Activated CD4-positive, alpha-beta memory T cell treated with anti-CD3 and anti-CD28 coated beads for 36 hours (primary cell): Measurements from ENCODE around the gene ZNF507. TPM values are rescaled to one million over a fixed set of nuclear protein-coding genes. Genes with fewer than 3 reads are reported as not detected.

Experiments
- CTCF ChIA-PET: fragments of 350-600 bp; sonication (Branson Sonifier 250); formaldehyde crosslinking; loops from one replicate; lab custom pipeline; 2021; ENCODE audit warnings: antibody characterized with exemption, inconsistent platforms; lab: Charles Lee
- POLR2A ChIA-PET: fragments of 350-600 bp; sonication (Branson Sonifier 250); formaldehyde crosslinking; loops from one replicate; lab custom pipeline; 2021; ENCODE audit warnings: antibody characterized with exemption; lab: Charles Lee
- DNase-seq: peaks from one replicate; pipeline ENCODE4 v3.0.0-alpha.2; 2020
- H3K27ac Mint-ChIP-seq: one replicate; pipeline ENCODE4 v1.8.0; 2021; ENCODE audit warnings: mixed read lengths
- H3K27me3 Mint-ChIP-seq: one replicate; pipeline ENCODE4 v1.8.0; 2021; ENCODE audit warnings: mixed read lengths
- H3K36me3 Mint-ChIP-seq: one replicate; pipeline ENCODE4 v1.8.0; 2021; ENCODE audit warnings: mixed read lengths
- H3K4me1 Mint-ChIP-seq: one replicate; pipeline ENCODE4 v1.8.0; 2021; ENCODE audit warnings: low read depth, mixed read lengths
- H3K4me3 Mint-ChIP-seq: one replicate; pipeline ENCODE4 v1.8.0; 2021; ENCODE audit warnings: mild to moderate bottlenecking, mixed read lengths
- H3K9me3 Mint-ChIP-seq: one replicate; pipeline ENCODE4 v1.8.0; 2021; ENCODE audit warnings: mixed read lengths
- intact Hi-C: fragments of 100-400 bp; cut with micrococcal nuclease; formaldehyde crosslinking; loops from one replicate; pipeline ENCODE4 v1.15.1; 2023
- total RNA-seq, 2 experiments: library from RNA; stranded (reverse); gene quantifications; one replicate each; pipeline ENCODE4 v1.2.3, GENCODE V29; 2021

The ZNF507 gene
- total RNA-seq, 2 experiments from 2014 or later, result 20.8 to 21.0 TPM

- no peaks in the 10 kb centered on the region for H3K27me3 Mint-ChIP-seq
- DNase-seq, result no peak
- peak overlapping the region; percentile 91 for H3K27ac Mint-ChIP-seq
- peaks cover 12% of the 10 kb centered on the region for H3K4me1 Mint-ChIP-seq
- peaks cover 12% of the 10 kb centered on the region for H3K36me3 Mint-ChIP-seq
- POLR2A ChIA-PET, result no interaction called here
- H3K9me3 Mint-ChIP-seq, result no peaks in the 10 kb centered on the region
- CTCF ChIA-PET, result no interaction called here
- intact Hi-C loops, result loop anchor here (2.0 kb wide), 1 partner anchor 60 kb away; the partner anchor contains the start of gene ZNF507
- peak overlapping the region; percentile 84 for H3K4me3 Mint-ChIP-seq
These were observed 59.0 kb downstream of the ZNF507 start for GRCh38 chr19:32404213-32404932.

- Mint-ChIP-seq H3K9me3 (no peaks in the 10 kb centered on the region), H3K4me1 (peaks cover 12% of the 10 kb centered on the region), H3K36me3 (peaks cover 14% of the 10 kb centered on the region), H3K4me3 (peak overlapping the region; percentile 84), H3K27ac (peak overlapping the region; percentile 91), H3K27me3 (no peaks in the 10 kb centered on the region)
- ChIA-PET CTCF (interaction anchor here (0.6 kb wide), 1 partner anchor 1685 kb away, joined by 3 read pairs; no protein-coding TSS in a partner anchor), POLR2A (interaction anchor here (1.0 to 1.5 kb wide), 6 partner anchors 11 to 288 kb away, joined by 3 to 9 read pairs (median 4); partner anchors contain the start of genes PDCD5 and ZNF507)
- intact Hi-C loops, result loop anchor here (1.0 to 5.0 kb wide), 3 partner anchors 60 to 270 kb away; partner anchors contain the start of genes ANKRD27, RGS9BP and ZNF507
- DNase-seq, result no peak
These were observed 59.6 kb downstream of the ZNF507 start for GRCh38 chr19:32404933-32405430.

GRCh38 chr19:32405431-32406160 lies 60.2 kb downstream of the ZNF507 start, which contains the start of gene DPY19L3:
Gene DPY19L3, plus strand, starts transcription at chr19:32405770. Its CDS starts 2,484 bp downstream, at chr19:32408254.
- Mint-ChIP-seq H3K27me3 (no peaks in the 10 kb centered on the region), H3K4me1 (peaks cover 12% of the 10 kb centered on the region), H3K9me3 (no peaks in the 10 kb centered on the region), H3K4me3 (peak within 1 kb of the TSS; percentile 84), H3K36me3 (peaks cover 14% of the 10 kb centered on the region), H3K27ac (peak within 1 kb of the TSS; percentile 91)
- ChIA-PET CTCF (interaction anchor here (0.6 kb wide), 1 partner anchor 1686 kb away, joined by 3 read pairs; no protein-coding TSS in a partner anchor), POLR2A (interaction anchor here (1.0 to 1.5 kb wide), 6 partner anchors 10 to 288 kb away, joined by 3 to 9 read pairs (median 4); partner anchors contain the start of genes PDCD5 and ZNF507)
- intact Hi-C loops, result loop anchor here (1.0 to 5.0 kb wide), 3 partner anchors 61 to 270 kb away; partner anchors contain the start of genes ANKRD27, RGS9BP and ZNF507
- DNase-seq, result peak; percentile 95

GRCh38 chr19:32406161-32407003 lies 61.0 kb downstream of the ZNF507 start:
- peaks cover 12% of the 10 kb centered on the region for H3K4me1 Mint-ChIP-seq
- H3K27ac Mint-ChIP-seq, result peak overlapping the region; percentile 44
- H3K27me3 Mint-ChIP-seq, result no peaks in the 10 kb centered on the region
- no peak for DNase-seq
- ChIA-PET CTCF (no interaction called here), POLR2A (interaction anchor here (1.0 to 1.5 kb wide), 6 partner anchors 10 to 287 kb away, joined by 3 to 9 read pairs (median 4); partner anchors contain the start of genes PDCD5 and ZNF507)
- intact Hi-C loops, result loop anchor here (5.0 kb wide), 1 partner anchor 171 kb away; no protein-coding TSS in a partner anchor
- H3K9me3 Mint-ChIP-seq, result no peaks in the 10 kb centered on the region
- H3K36me3 Mint-ChIP-seq, result peaks cover 18% of the 10 kb centered on the region
- peak overlapping the region; percentile 76 for H3K4me3 Mint-ChIP-seq

- no peak overlapping the region for H3K27ac Mint-ChIP-seq
- ChIA-PET POLR2A (no interaction called here), CTCF (no interaction called here)
- H3K9me3 Mint-ChIP-seq, result no peaks in the 10 kb centered on the region
- H3K4me1 Mint-ChIP-seq, result peaks cover 12% of the 10 kb centered on the region
- no peaks in the 10 kb centered on the region for H3K27me3 Mint-ChIP-seq
- intact Hi-C loops, result loop anchor here (5.0 kb wide), 1 partner anchor 170 kb away; no protein-coding TSS in a partner anchor
- no peak for DNase-seq
- peak overlapping the region; percentile 76 for H3K4me3 Mint-ChIP-seq
- H3K36me3 Mint-ChIP-seq, result peaks cover 21% of the 10 kb centered on the region
These were observed 61.9 kb downstream of the ZNF507 start for GRCh38 chr19:32407004-32407992.

- POLR2A ChIA-PET, result interaction anchor here (1.6 kb wide), 1 partner anchor 10 kb away, joined by 3 read pairs; the partner anchor contains the start of gene DPY19L3
- H3K4me3 Mint-ChIP-seq, result no peak overlapping the region
- H3K36me3 Mint-ChIP-seq, result peaks cover 31% of the 10 kb centered on the region
- H3K9me3 Mint-ChIP-seq, result no peaks in the 10 kb centered on the region
- intact Hi-C loops, result no loop called here
- no peak overlapping the region for H3K27ac Mint-ChIP-seq
- no peaks in the 10 kb centered on the region for H3K27me3 Mint-ChIP-seq
- no peak for DNase-seq
- CTCF ChIA-PET, result no interaction called here
- H3K4me1 Mint-ChIP-seq, result no peaks in the 10 kb centered on the region
These were observed 69.8 kb downstream of the ZNF507 start for GRCh38 chr19:32415246-32415645.

GRCh38 chr19:32415669-32416068 lies 70.3 kb downstream of the ZNF507 start:
- POLR2A ChIA-PET, result interaction anchor here (1.6 kb wide), 1 partner anchor 10 kb away, joined by 3 read pairs; the partner anchor contains the start of gene DPY19L3
- H3K27ac Mint-ChIP-seq, result no peak overlapping the region

GRCh38 chr19:32416749-32417456 lies 71.5 kb downstream of the ZNF507 start:
- peaks cover 25% of the 10 kb centered on the region for H3K36me3 Mint-ChIP-seq
- no peak overlapping the region for H3K4me3 Mint-ChIP-seq
- ChIA-PET POLR2A (interaction anchor here (0.8 to 1.6 kb wide), 2 partner anchors 11 to 29 kb away, joined by 3 read pairs; partner anchors contain the start of gene DPY19L3), CTCF (no interaction called here)
- DNase-seq, result no peak
- no peaks in the 10 kb centered on the region for H3K27me3 Mint-ChIP-seq
- H3K27ac Mint-ChIP-seq, result no peak overlapping the region
- H3K4me1 Mint-ChIP-seq, result peaks cover 4% of the 10 kb centered on the region
- intact Hi-C loops, result no loop called here
- no peaks in the 10 kb centered on the region for H3K9me3 Mint-ChIP-seq

More at GRCh38 chr19:32415669-32416068, 70.3 kb downstream of the ZNF507 start:
- no peak for DNase-seq
- Mint-ChIP-seq H3K36me3 (peaks cover 31% of the 10 kb centered on the region), H3K4me3 (no peak overlapping the region), H3K4me1 (no peaks in the 10 kb centered on the region), H3K9me3 (no peaks in the 10 kb centered on the region), H3K27me3 (no peaks in the 10 kb centered on the region)
- intact Hi-C loops, result no loop called here
- CTCF ChIA-PET, result no interaction called here

- Mint-ChIP-seq H3K4me3 (no peak overlapping the region), H3K27ac (no peak overlapping the region), H3K4me1 (peaks cover 9% of the 10 kb centered on the region), H3K27me3 (no peaks in the 10 kb centered on the region), H3K36me3 (peaks cover 16% of the 10 kb centered on the region), H3K9me3 (no peaks in the 10 kb centered on the region)
- POLR2A ChIA-PET, result no interaction called here
- CTCF ChIA-PET, result no interaction called here
- intact Hi-C loops, result no loop called here
- no peak for DNase-seq
These were observed 72.7 kb downstream of the ZNF507 start for GRCh38 chr19:32418155-32418554.
